GM12878 (cell line): ENCODE data around the gene SPEM2. TPM values are rescaled to one million over a fixed set of nuclear protein-coding genes. Genes with fewer than 3 reads are reported as not detected.

Experiments used
- ATAC-seq: fragments of 200-7000 bp; cut with Tn5 transposase; 3 replicates; pipeline ENCODE4 v1.9.1; 2020; ENCODE audit warnings: mild to moderate bottlenecking, moderate library complexity
- BruUV-seq: library from RNA; stranded (reverse); fragments of 400-500 nt; replicated peaks from 2 replicates; lab custom pipeline; 2021; lab: Mats Ljungman, UMichigan
- CTCF ChIA-PET: fragments of 300-600 bp; sonication (Branson Sonifier 250); formaldehyde crosslinking; extraction: SDS; loops from one replicate; lab custom pipeline; 2021; ENCODE audit warnings: inconsistent platforms; lab: Yijun Ruan, JAX
- POLR2A ChIA-PET: fragments of 350-600 bp; formaldehyde crosslinking; extraction: SDS; loops from one replicate; lab custom pipeline; 2021; ENCODE audit warnings: inconsistent platforms; lab: Charles Lee
- RAD21 ChIA-PET: fragments of 300-600 bp; sonication (Branson Sonifier 250); formaldehyde crosslinking; loops from one replicate; lab custom pipeline; 2023; ENCODE audit warnings: antibody characterized with exemption; ENCODE audit not compliant: unreplicated experiment; lab: Charles Lee
- SMC1A ChIA-PET: fragments of 300-600 bp; sonication (Branson Sonifier 250); formaldehyde crosslinking; loops from one replicate; lab custom pipeline; 2023; ENCODE audit not compliant: unreplicated experiment, uncharacterized antibody; lab: Charles Lee
- DNase-seq: peaks from one replicate; pipeline ENCODE4 v3.0.0-alpha.2; 2011; ENCODE audit warnings: low read depth, low spot score
- FAIRE-seq: peaks from 3 replicates; lab custom pipeline; 2011; peaks lifted over from hg19 to GRCh38; lab: Jason Lieb, UNC
- H2AFZ ChIP-seq: 2 replicates; pipeline ENCODE4 v1.6.0; 2011; ENCODE audit warnings: low read depth, low read length, control low read depth; ENCODE audit not compliant: control insufficient read depth
- H3K27ac ChIP-seq: 2 replicates; pipeline ENCODE4 v1.5.1; 2011; ENCODE audit warnings: control low read depth; ENCODE audit not compliant: control insufficient read depth, insufficient read depth
- H3K27me3 ChIP-seq, 2 experiments: replicated peaks in 1 of 2; 2 replicates each; pipeline versions ENCODE4 v1.6.0 to v1.6.1; 2011; ENCODE audit warnings: low read length in 1 of 2; ENCODE audit not compliant: control insufficient read depth in 2 of 2, insufficient read depth in 2 of 2
- H3K36me3 ChIP-seq, 2 experiments: 2 replicates each; pipeline ENCODE4 v1.5.1; 2011; ENCODE audit warnings: low read length in 1 of 2; ENCODE audit not compliant: control insufficient read depth in 2 of 2, insufficient read depth in 2 of 2
- H3K4me1 ChIP-seq: 2 replicates; pipeline ENCODE4 v1.6.1; 2011; ENCODE audit warnings: mild to moderate bottlenecking, low read length, moderate library complexity, mixed read lengths; ENCODE audit not compliant: control insufficient read depth, insufficient read depth
- H3K4me2 ChIP-seq: 2 replicates; pipeline ENCODE4 v1.6.0; 2011; ENCODE audit warnings: control low read depth; ENCODE audit not compliant: control insufficient read depth, insufficient read depth
- H3K4me3 ChIP-seq: fragments of 200-600 bp; sonication (generic); 2 replicates; pipeline ENCODE4 v1.5.1; 2016
- H3K79me2 ChIP-seq: 2 replicates; pipeline ENCODE4 v1.6.0; 2011; ENCODE audit warnings: low read length; ENCODE audit not compliant: control insufficient read depth, insufficient read depth
- H3K9ac ChIP-seq: 2 replicates; pipeline ENCODE4 v1.8.0; 2011; ENCODE audit warnings: low read length, control low read depth, mixed read lengths; ENCODE audit not compliant: control insufficient read depth, insufficient read depth
- H3K9me3 ChIP-seq: replicated peaks from 3 replicates; pipeline ENCODE4 v1.5.1; 2011; ENCODE audit warnings: mild to moderate bottlenecking, low read length; ENCODE audit not compliant: control insufficient read depth, insufficient read depth
- H4K20me1 ChIP-seq: 2 replicates; pipeline ENCODE4 v1.6.0; 2011; ENCODE audit not compliant: control insufficient read depth, insufficient read depth
- CEBPZ ChIP-seq: fragments of 150-350 bp; IDR thresholded peaks from 2 replicates; pipeline ENCODE4 v1.6.1; 2016; ENCODE audit warnings: low read depth, low read length
- CHD4 ChIP-seq: fragments of 200-600 bp; sonication (generic); IDR thresholded peaks from 2 replicates; pipeline ENCODE4 v1.6.1; 2016; ENCODE audit warnings: mild to moderate bottlenecking
- EP300 ChIP-seq, 2 experiments: fragments of 150-350 bp in 1 of 2; IDR thresholded peaks; 2 replicates each; pipeline ENCODE4 v1.6.1; 2011 to 2012; ENCODE audit warnings: low read depth in 2 of 2, low read length in 2 of 2, borderline replicate concordance in 1 of 2, improper control_type of control experiment in 1 of 2, inconsistent platforms in 1 of 2; ENCODE audit not compliant: control insufficient read depth in 1 of 2
- GATAD2B ChIP-seq: fragments of 450-650 bp; conservative IDR thresholded peaks from 2 replicates; pipeline ENCODE4 v1.6.1; 2017; ENCODE audit warnings: low read depth, mild to moderate bottlenecking, moderate library complexity
- IKZF2 ChIP-seq, 2 experiments: fragments of 450-650 bp; IDR thresholded peaks; 2 replicates each; pipeline ENCODE4 v1.6.1; 2017; ENCODE audit warnings: mild to moderate bottlenecking in 2 of 2, moderate library complexity in 2 of 2
- IRF3 ChIP-seq: fragments of 450-650 bp; IDR thresholded peaks from 2 replicates; pipeline ENCODE4 v1.6.1; 2014; ENCODE audit warnings: mild to moderate bottlenecking
- JUND ChIP-seq: IDR thresholded peaks from 2 replicates; pipeline ENCODE4 v1.6.1; 2012; ENCODE audit warnings: low read depth, mild to moderate bottlenecking, low read length, improper control_type of control experiment, moderate library complexity
- MEF2A ChIP-seq: IDR thresholded peaks from 2 replicates; pipeline ENCODE4 v1.6.1; 2011; ENCODE audit warnings: low read depth, mild to moderate bottlenecking, low read length, moderate library complexity; ENCODE audit not compliant: insufficient read depth
- MYC ChIP-seq: IDR thresholded peaks from 2 replicates; pipeline ENCODE4 v1.6.1; 2011; ENCODE audit warnings: mild to moderate bottlenecking, low read length, moderate library complexity, inconsistent platforms; ENCODE audit not compliant: insufficient read depth, insufficient replicate concordance, insufficient read length, severe bottlenecking
- NR2C1 ChIP-seq: fragments of 450-650 bp; IDR thresholded peaks from 2 replicates; pipeline ENCODE4 v1.6.1; 2017; ENCODE audit warnings: antibody characterized with exemption, mild to moderate bottlenecking, moderate library complexity
- PAX8 ChIP-seq: fragments of 450-650 bp; IDR thresholded peaks from 2 replicates; pipeline ENCODE4 v1.6.1; 2017; ENCODE audit warnings: mild to moderate bottlenecking, moderate library complexity
- RFX5 ChIP-seq: IDR thresholded peaks from 2 replicates; pipeline ENCODE4 v1.6.1; 2011; ENCODE audit warnings: low read depth, low read length, improper control_type of control experiment
- SMC3 ChIP-seq: IDR thresholded peaks from 2 replicates; pipeline ENCODE4 v1.6.1; 2011; ENCODE audit warnings: low read length, improper control_type of control experiment, borderline replicate concordance
- TARDBP ChIP-seq: IDR thresholded peaks from 2 replicates; pipeline ENCODE4 v1.6.1; 2016; ENCODE audit warnings: borderline replicate concordance
- TCF12 ChIP-seq: IDR thresholded peaks from 2 replicates; pipeline ENCODE4 v1.6.1; 2011; ENCODE audit warnings: low read depth, mild to moderate bottlenecking, low read length
- USF1 ChIP-seq: IDR thresholded peaks from 2 replicates; pipeline ENCODE4 v1.6.1; 2011; ENCODE audit warnings: borderline replicate concordance, low read depth, mild to moderate bottlenecking, moderate library complexity, mixed read lengths, low read length; ENCODE audit not compliant: insufficient read depth; ENCODE audit errors: extremely low read length
- ZSCAN29 ChIP-seq: fragments of 450-650 bp; IDR thresholded peaks from 2 replicates; pipeline ENCODE4 v1.6.1; 2017; ENCODE audit warnings: mild to moderate bottlenecking, moderate library complexity
- WGBS: methylation state at CpG from one replicate; pipeline ENCODE4 v1.1.6; 2016; ENCODE audit warnings: low lambda C conversion rate; ENCODE audit not compliant: insufficient replicate concordance, insufficient coverage; ENCODE audit errors: missing lambda C conversion rate; 5-methylcytosine and 5-hydroxymethylcytosine counted together
- in situ Hi-C: fragments of 300-500 bp; cut with MboI; formaldehyde crosslinking; loops from 9 replicates; pipeline ENCODE4 v1.14.3; 2018; ENCODE audit warnings: mixed read lengths
- intact Hi-C: fragments of 100-400 bp; cut with micrococcal nuclease; formaldehyde crosslinking; loops from one replicate; pipeline ENCODE4 v1.14.2; 2022; ENCODE audit not compliant: unreplicated experiment
- polyA plus RNA-seq, 11 experiments: library from polyadenylated mRNA; depleted of rRNA in 4 of 11; unstranded in 6 of 11; stranded (reverse) in 5 of 11; fragments of >200 nt; fragmentation: Nextera tagmentation in 4 of 11; fragmentation: Illumina TruSeq in 1 of 11; extraction: Ambion mirVana in 4 of 11; extraction: Trizol in 1 of 11; gene quantifications; 1 replicate in 1 of 11; 2 replicates in 10 of 11; pipeline versions ENCODE4 v1.2.1 to v1.2.3, GENCODE V29; 2011 to 2016; ENCODE audit warnings: inconsistent platforms in 2 of 11, missing spikeins in 2 of 11, low read depth in 1 of 11
- total RNA-seq, 4 experiments: library from RNA; depleted of rRNA in 3 of 4; stranded (reverse); fragments of >200 nt in 3 of 4; fragmentation: Illumina TruSeq in 1 of 4; extraction: Trizol in 1 of 4; gene quantifications; 2 replicates each; pipeline versions ENCODE4 v1.2.1 to v1.2.3, GENCODE V29; 2013 to 2021

Gene SPEM2
- total and polyA plus RNA-seq, 10 of the 15 experiments (the other 5 are each of a cell fraction or from before 2014, with no cell fraction given): not detected

GRCh38 chr17:7443499-7444485 lies 18.4 kb downstream of the SPEM2 start:
- SMC1A ChIA-PET: interaction anchor here (0.5 to 1.5 kb wide), 5 partner anchors 11 to 116 kb away, joined by 3 to 7 read pairs (median 3); no protein-coding TSS in a partner anchor
- no peaks in the 10 kb centered on the region; the same call in 1 of the 2 replicates for H3K79me2 ChIP-seq
- ATAC-seq: no peak
- H3K36me3 ChIP-seq: no peaks in the 10 kb centered on the region
- RAD21 ChIA-PET: interaction anchor here (0.6 to 2.7 kb wide), 4 partner anchors 8 to 117 kb away, joined by 3 to 9 read pairs (median 4); partner anchors contain the start of gene TMEM102
- H3K27me3 ChIP-seq: peaks cover 1 to 8% of the 10 kb centered on the region in 2 experiments; a peak in 3 of 4 replicates
- 25% methylated on average over 7 of the region's 7 CpGs for WGBS
- no peak for FAIRE-seq
- H3K4me1 ChIP-seq: peaks cover 20% of the 10 kb centered on the region
- no TSS peak for BruUV-seq
- no peak overlapping the region for H3K4me2 ChIP-seq
- in situ Hi-C loops: no loop called here
- no peak for DNase-seq
- no peaks in the 10 kb centered on the region for H4K20me1 ChIP-seq
- no peak overlapping the region for H3K27ac ChIP-seq
- intact Hi-C loops: no loop called here
- no peak overlapping the region for H2AFZ ChIP-seq
- POLR2A ChIA-PET: interaction anchor here (0.6 to 5.4 kb wide), 7 partner anchors 8 to 815 kb away, joined by 3 to 52 read pairs (median 3); partner anchors contain the start of genes TMEM102 and ZBTB4
- no peaks in the 10 kb centered on the region for H3K9me3 ChIP-seq
- no peak overlapping the region for H3K4me3 ChIP-seq
- CTCF ChIA-PET: interaction anchor here (0.8 to 1.6 kb wide), 6 partner anchors 9 to 117 kb away, joined by 3 to 9 read pairs (median 5); partner anchors contain the start of gene SENP3
- H3K9ac ChIP-seq: no peak overlapping the region
- TF ChIP-seq NR2C1 (no peak), ZSCAN29 (no peak), TARDBP (no peak), JUND (no peak), RFX5 (no peak), IRF3 (no peak), TCF12 (no peak), IKZF2 (IDR thresholded peaks at IDR 0.05) (no peak), CEBPZ (no peak), GATAD2B (no peak), SMC3 (no peak), MEF2A (no peak), CHD4 (no peak), EP300 (IDR thresholded peaks at IDR 0.05; ENCODE audit: borderline replicate concordance in 1 of 2, control insufficient read depth in 1 of 2, low read depth in 2 of 2, low read length in 2 of 2) (no peak), MYC (no peak), USF1 (no peak), PAX8 (no peak)
